Large intestine (tissue), 12 donors: ENCODE measurements around the gene POLD3. TPM values are rescaled to one million over a fixed set of nuclear protein-coding genes. Genes with fewer than 3 reads are reported as not detected.

ENCODE experiments used
- DNase-seq, 2 donors: peaks; one replicate each; pipeline versions ENCODE4 v3.0.0 to v3.0.0-alpha.2; 2013
- H3K27ac ChIP-seq: one replicate; pipeline ENCODE4 v1.5.1; 2013; ENCODE audit warnings: low read length
- H3K27me3 ChIP-seq: 2 replicates; pipeline ENCODE4 v1.6.1; 2013; ENCODE audit warnings: low read length; ENCODE audit not compliant: control insufficient read depth, insufficient read depth
- H3K36me3 ChIP-seq: 2 replicates; pipeline ENCODE4 v1.6.1; 2013; ENCODE audit warnings: low read length; ENCODE audit not compliant: control insufficient read depth, insufficient read depth
- H3K4me1 ChIP-seq: one replicate; pipeline ENCODE4 v1.6.1; 2013; ENCODE audit warnings: low read length; ENCODE audit not compliant: control insufficient read depth, insufficient read depth
- H3K4me3 ChIP-seq: one replicate; pipeline ENCODE4 v1.5.1; 2013; ENCODE audit warnings: low read length
- H3K9me3 ChIP-seq: one replicate; pipeline ENCODE4 v1.6.1; 2013; ENCODE audit warnings: mild to moderate bottlenecking, low read depth, low read length, moderate library complexity; ENCODE audit not compliant: control insufficient read depth
- WGBS: methylation state at CpG from one replicate; pipeline ENCODE4 v1.1.5; 2013; ENCODE audit warnings: low lambda C conversion rate; ENCODE audit not compliant: insufficient coverage; 5-methylcytosine and 5-hydroxymethylcytosine counted together
- long read RNA-seq, 11 donors: transcript quantifications; one replicate each; lab custom pipeline, GENCODE V29; 2026
- polyA plus RNA-seq: library from polyadenylated mRNA; unstranded; fragments of 120-200 nt; gene quantifications from one replicate; pipeline ENCODE4 v1.2.1, GENCODE V29; 2013

The POLD3 gene, protein sequence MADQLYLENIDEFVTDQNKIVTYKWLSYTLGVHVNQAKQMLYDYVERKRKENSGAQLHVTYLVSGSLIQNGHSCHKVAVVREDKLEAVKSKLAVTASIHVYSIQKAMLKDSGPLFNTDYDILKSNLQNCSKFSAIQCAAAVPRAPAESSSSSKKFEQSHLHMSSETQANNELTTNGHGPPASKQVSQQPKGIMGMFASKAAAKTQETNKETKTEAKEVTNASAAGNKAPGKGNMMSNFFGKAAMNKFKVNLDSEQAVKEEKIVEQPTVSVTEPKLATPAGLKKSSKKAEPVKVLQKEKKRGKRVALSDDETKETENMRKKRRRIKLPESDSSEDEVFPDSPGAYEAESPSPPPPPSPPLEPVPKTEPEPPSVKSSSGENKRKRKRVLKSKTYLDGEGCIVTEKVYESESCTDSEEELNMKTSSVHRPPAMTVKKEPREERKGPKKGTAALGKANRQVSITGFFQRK
- 16.9 TPM for polyA plus RNA-seq
- long read RNA-seq, donor 1, result 0 reads
- long read RNA-seq, donor 2, partial matches to known transcripts, result 5 of 6 reads
- long read RNA-seq, donor 2, other reads (novel, unspliced or antisense), result 0 of 6 reads
- long read RNA-seq, donor 3, result 0 reads
- long read RNA-seq, donor 4, result 0 reads
- long read RNA-seq, donor 5, partial matches to known transcripts, result 6 of 8 reads
- long read RNA-seq, donor 5, other reads (novel, unspliced or antisense), result 0 of 8 reads
- long read RNA-seq, donor 6, partial matches to known transcripts, result 0 of 2 reads
- long read RNA-seq, donor 6, other reads (novel, unspliced or antisense), result 0 of 2 reads
- long read RNA-seq, donor 7, partial matches to known transcripts, result 0 of 1 reads
- long read RNA-seq, donor 7, other reads (novel, unspliced or antisense), result 0 of 1 reads
- long read RNA-seq, donor 8, partial matches to known transcripts, result 0 of 4 reads
- long read RNA-seq, donor 8, other reads (novel, unspliced or antisense), result 0 of 4 reads
- long read RNA-seq, donor 9, partial matches to known transcripts, result 0 of 4 reads
- long read RNA-seq, donor 9, other reads (novel, unspliced or antisense), result 0 of 4 reads
- long read RNA-seq, donor 10, partial matches to known transcripts, result 0 of 2 reads
- long read RNA-seq, donor 10, other reads (novel, unspliced or antisense), result 0 of 2 reads
- long read RNA-seq, donor 11, partial matches to known transcripts, result 6 of 7 reads
- long read RNA-seq, donor 11, other reads (novel, unspliced or antisense), result 0 of 7 reads

DNA sequence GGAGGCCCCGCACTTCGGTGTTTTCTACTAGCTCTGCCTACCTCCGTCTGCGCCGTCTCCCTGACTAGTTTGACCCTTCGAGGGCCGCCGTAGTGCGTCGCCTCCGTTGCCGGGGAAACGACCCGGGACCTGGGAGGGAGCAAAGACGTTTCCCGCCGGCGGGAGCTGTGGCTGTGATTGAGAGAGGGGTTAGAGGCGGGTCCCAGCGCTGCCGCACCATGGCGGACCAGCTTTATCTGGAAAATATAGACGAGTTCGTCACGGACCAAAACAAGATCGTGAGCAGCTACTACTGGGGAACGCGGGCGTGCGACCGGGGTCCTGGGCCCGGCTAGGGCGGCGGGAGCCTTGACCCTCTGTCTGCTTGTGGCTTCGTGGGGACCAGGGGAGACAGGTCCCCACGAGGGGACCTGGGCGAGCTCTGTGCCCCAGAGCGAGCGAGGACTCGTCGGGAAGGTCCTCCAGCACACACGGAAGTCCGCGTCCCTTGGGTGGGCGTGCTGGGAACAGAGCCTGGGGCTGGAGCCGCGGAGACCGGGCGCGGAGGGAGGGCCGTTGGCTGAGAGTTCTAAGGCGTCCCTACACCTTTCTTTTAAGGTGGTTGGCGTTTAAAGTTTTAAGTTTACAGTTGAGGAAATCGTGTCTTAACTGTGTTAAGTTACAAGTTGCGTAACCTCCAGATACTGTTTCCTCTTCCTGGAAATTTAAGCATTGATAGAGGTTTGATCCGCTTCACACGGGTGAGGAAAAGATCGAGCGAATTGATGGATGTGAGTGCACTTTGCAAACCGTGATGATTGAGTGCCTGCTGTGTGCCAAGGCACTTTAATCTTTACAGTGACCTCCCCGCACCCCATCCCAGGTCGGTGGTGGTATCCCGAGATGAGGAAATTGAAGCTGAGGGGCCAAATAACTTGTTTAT lies at the start of gene POLD3:
POLD3 (plus strand) TSS at position 142 of the 922 bp plus-strand sequence; CDS start at position 219, 77 bp downstream.
- H3K9me3 ChIP-seq, result no peaks in the 10 kb centered on the region
- H3K36me3 ChIP-seq, result peaks cover 9% of the 10 kb centered on the region
- H3K27ac ChIP-seq, result peak within 1 kb of the TSS; percentile 57
- WGBS, result 0% methylated on average over 2 of the region's 63 CpGs
- no peaks in the 10 kb centered on the region for H3K4me1 ChIP-seq
- DNase-seq, result peak; percentile 89 to 94
- peak within 1 kb of the TSS; percentile 95 for H3K4me3 ChIP-seq
- H3K27me3 ChIP-seq, result no peaks in the 10 kb centered on the region

DNA sequence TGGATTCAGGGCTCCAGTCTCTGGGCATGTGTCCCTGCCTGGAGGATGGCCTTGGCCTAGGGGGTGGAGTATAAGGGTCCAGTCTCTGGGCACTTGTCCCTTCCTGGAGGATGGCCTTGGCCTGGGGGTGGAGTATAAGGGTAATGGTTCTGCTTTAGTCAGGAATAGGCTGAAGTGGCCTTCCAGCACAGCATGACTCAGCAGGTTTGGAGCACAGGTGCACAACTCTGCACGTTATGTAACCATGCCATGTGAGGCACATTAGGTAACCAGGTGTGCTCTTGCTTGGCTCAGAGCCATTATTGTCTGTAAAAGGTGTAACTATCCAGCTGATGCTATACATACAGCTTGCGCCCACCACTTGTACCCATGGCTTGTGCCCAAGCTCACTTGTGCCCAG lies 48.4 kb upstream of the POLD3 start:
- DNase-seq, result no peak
- Histone ChIP-seq H3K27ac (no peak overlapping the region), H3K4me3 (no peak overlapping the region), H3K4me1 (peaks cover 14% of the 10 kb centered on the region), H3K36me3 (no peaks in the 10 kb centered on the region), H3K27me3 (no peaks in the 10 kb centered on the region), H3K9me3 (peaks cover 10% of the 10 kb centered on the region)
- WGBS, result no CpG with 5 or more reads among the region's 2 CpGs

DNA sequence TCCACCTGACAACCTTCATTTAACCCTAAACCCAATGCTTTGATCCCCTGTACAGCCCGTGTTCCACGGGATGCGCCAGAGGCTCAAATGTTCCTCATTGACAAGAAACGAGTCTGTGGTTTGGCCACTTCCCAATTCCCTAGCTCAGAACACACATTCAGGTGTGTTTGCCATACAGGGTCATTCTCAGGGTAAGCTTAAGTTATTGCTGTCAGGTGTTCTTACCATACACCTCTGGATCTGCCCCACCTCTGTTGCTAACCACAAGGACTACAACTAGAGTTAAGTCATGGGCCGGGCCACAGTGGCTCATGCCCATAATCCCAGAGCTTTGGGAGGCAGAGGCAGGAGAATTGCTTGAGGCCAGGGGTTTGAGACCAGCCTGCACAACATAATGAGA lies 45.6 kb upstream of the POLD3 start:
- H3K9me3 ChIP-seq, result peaks cover 10% of the 10 kb centered on the region
- WGBS, result no CpG with 5 or more reads among the region's 5 CpGs
- peak overlapping the region; percentile 32 for H3K27ac ChIP-seq
- no peaks in the 10 kb centered on the region for H3K36me3 ChIP-seq
- H3K4me1 ChIP-seq, result peaks cover 14% of the 10 kb centered on the region
- H3K27me3 ChIP-seq, result no peaks in the 10 kb centered on the region
- DNase-seq, result peak; percentile 80 to 91
- no peak overlapping the region for H3K4me3 ChIP-seq

DNA sequence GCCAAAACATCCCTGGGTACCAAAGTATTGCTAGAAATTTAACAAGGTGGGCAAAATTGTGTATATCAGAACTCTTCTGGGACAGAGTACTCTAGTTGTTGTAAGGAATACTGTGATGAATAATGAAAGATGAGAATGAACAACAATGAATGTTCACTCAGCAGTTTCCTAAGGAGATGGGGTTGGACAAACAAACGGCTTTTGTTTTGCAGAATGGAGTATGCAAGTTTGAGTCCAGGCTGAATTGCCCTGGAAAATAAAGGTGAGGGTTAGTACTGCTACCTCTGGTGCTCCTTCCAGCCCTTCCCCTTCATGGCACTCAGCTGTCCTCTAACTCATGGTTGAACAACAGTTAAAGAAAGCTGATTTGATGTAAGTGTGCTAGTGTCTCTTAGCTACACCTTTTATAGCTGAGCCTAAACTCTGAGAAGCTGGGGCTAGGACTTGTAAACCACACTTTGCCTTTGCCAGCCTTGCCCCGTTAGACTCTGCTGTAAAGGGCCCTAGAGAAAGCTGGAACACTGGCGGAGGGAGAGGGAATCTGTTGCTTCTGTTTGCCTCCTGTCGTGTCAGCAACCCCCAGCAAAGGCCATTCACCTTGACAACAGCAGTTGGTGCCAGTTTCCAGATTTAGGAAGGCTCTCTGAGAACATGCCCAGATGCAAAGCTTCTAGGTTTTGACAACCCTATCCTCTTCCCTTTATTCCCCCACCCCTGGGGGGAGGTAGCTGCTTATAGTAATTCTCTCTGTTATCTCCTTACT lies 41.2 kb upstream of the POLD3 start:
- Histone ChIP-seq H3K27me3 (no peaks in the 10 kb centered on the region), H3K27ac (no peak overlapping the region), H3K4me1 (peaks cover 13% of the 10 kb centered on the region), H3K4me3 (no peak overlapping the region), H3K36me3 (no peaks in the 10 kb centered on the region), H3K9me3 (no peaks in the 10 kb centered on the region)
- no peak for DNase-seq
- no CpG with 5 or more reads among the region's 4 CpGs for WGBS

DNA sequence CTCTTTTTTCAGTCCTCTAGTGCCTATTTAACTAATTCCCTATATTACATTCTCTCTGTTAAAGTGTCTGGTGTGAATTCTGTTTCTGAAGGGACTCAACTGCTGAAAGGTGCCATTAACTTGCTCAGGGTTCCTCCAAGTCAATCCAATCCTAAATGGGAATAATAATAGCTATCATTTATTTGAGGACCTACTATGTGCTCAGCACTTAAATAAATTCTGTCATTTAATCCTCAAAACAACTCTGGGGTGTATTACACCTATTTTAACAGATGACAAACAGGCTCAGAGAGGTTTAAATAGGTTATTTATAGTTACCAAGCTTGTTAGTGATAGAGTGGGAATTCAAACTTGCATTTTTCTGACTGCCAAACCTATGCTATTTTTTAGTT lies 40.6 kb upstream of the POLD3 start:
- H3K4me1 ChIP-seq, result peaks cover 7% of the 10 kb centered on the region
- no peaks in the 10 kb centered on the region for H3K36me3 ChIP-seq
- H3K9me3 ChIP-seq, result no peaks in the 10 kb centered on the region
- DNase-seq, result no peak
- no peak overlapping the region for H3K4me3 ChIP-seq
- no peak overlapping the region for H3K27ac ChIP-seq
- no peaks in the 10 kb centered on the region for H3K27me3 ChIP-seq

DNA sequence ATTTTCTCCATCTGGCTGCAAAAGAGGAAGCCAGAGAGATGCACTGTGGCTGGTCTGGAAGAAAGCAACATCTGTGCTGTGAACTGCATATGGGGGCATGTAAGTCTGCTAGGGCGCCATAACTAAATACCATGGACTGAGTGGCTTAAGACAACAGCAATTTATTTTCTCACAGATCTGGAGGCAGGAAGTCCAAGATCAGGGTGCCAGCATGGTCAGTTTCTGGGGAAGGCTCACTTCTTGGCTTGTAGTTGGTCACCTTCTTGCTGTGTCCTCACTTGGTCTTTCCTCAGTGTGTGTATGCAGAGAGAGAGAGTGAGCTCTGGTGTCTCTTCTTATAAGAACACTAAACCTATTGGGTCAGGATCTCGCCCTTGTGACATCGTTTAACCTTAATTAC lies 34.9 kb upstream of the POLD3 start:
- WGBS, result no CpG with 5 or more reads among the region's 3 CpGs
- no peak for DNase-seq
- Histone ChIP-seq H3K4me3 (no peak overlapping the region), H3K36me3 (no peaks in the 10 kb centered on the region), H3K27ac (no peak overlapping the region), H3K9me3 (peaks cover 6% of the 10 kb centered on the region), H3K4me1 (no peaks in the 10 kb centered on the region), H3K27me3 (no peaks in the 10 kb centered on the region)

DNA sequence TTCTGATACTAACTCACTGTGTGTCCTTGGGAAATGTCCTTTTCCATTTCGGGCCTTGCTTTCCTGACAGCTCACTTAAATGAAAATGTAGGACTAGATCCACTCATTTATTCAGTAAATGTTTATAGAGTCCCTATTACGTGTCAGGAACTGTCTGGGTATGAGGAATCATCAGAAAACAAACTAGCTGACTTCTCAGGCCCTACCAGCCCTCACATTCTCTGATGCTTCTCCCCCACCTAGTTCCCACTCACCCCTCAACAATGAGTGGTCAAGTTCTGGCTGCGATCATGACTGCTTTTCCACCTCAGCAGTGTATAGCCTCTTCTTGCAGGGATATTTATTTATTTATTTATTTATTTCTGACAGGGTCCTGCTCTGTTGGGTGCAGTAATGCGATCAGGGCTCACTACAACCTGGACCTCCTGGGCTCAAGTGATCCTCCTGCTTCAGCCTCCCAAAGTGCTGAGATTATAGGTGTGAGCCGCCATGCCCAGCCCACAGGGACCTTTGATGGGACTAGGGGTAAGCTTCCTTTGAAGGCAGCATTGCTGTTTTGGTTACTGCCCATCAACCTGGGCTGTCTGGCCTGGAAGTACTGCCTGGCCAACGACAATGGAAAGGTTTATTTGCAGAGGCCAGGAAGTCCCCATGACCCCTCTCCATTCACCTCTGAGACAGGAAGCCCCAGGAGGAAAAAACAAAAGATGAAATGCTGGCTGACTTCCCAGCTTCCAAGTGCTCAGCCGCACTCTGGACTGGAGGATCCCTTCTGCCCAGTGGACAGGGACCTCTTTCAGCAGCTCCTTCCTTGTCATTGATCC lies 33.1 kb upstream of the POLD3 start:
- Histone ChIP-seq H3K27me3 (no peaks in the 10 kb centered on the region), H3K9me3 (peaks cover 6% of the 10 kb centered on the region), H3K4me1 (no peaks in the 10 kb centered on the region), H3K36me3 (no peaks in the 10 kb centered on the region), H3K4me3 (no peak overlapping the region), H3K27ac (no peak overlapping the region)
- DNase-seq, result no peak
- no CpG with 5 or more reads among the region's 7 CpGs for WGBS

DNA sequence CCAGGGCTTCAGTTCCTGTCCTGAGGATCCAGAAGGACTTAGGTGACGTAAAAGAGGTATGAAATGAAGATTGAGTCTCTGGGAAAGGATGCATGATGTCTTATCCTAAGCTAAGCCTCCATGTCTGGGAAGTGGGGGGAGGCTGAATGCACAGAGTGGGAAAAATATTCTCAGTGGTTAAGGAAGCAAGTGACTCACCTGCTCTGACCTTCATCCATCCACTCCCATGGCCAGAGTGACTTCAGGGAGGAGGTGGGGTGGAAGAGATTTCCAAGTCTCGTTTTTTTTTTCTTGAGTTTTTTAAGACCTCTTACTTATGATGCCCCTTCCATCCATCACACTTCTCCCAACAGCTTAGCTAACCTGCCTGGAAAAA lies 32.5 kb upstream of the POLD3 start:
- no peak for DNase-seq
- Histone ChIP-seq H3K27me3 (no peaks in the 10 kb centered on the region), H3K27ac (no peak overlapping the region), H3K36me3 (no peaks in the 10 kb centered on the region), H3K4me3 (no peak overlapping the region), H3K4me1 (no peaks in the 10 kb centered on the region), H3K9me3 (peaks cover 6% of the 10 kb centered on the region)
- WGBS, result 14% methylated on average over 1 of the region's 2 CpGs
